Measurements from ENCODE around the gene DHX36.

- TF ChIP-seq POLR2A (IDR thresholded peaks at IDR 0.05) (no peak), CTCF (IDR thresholded peaks at IDR 0.05) (no peak)
These were observed 84.1 kb downstream of the DHX36 start for GRCh38 chr3:154240235-154240634.

Data from adrenal gland (tissue), 5 donors.